Measurements from ENCODE around the gene PRKG1.

DNA sequence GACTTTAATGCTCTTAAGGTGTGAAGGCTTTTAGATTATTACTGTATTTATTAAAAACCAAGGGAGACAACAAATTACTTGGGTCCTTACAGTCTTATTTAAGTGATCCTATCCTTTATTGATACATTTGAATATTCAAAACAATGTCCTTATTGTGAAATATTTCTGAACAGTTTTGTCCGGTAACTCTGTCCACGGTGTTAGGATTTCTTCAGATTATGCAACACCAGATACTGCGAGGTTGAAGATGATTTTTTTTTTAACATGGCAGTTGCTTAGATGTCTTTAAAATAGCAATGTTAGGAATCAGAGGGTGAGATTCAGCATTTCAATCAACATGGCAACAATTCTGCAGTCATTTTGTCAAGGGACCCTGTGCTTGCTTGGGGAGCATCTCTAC, 448.6 kb downstream of the PRKG1 start:
- TF ChIP-seq, protein P1, sequence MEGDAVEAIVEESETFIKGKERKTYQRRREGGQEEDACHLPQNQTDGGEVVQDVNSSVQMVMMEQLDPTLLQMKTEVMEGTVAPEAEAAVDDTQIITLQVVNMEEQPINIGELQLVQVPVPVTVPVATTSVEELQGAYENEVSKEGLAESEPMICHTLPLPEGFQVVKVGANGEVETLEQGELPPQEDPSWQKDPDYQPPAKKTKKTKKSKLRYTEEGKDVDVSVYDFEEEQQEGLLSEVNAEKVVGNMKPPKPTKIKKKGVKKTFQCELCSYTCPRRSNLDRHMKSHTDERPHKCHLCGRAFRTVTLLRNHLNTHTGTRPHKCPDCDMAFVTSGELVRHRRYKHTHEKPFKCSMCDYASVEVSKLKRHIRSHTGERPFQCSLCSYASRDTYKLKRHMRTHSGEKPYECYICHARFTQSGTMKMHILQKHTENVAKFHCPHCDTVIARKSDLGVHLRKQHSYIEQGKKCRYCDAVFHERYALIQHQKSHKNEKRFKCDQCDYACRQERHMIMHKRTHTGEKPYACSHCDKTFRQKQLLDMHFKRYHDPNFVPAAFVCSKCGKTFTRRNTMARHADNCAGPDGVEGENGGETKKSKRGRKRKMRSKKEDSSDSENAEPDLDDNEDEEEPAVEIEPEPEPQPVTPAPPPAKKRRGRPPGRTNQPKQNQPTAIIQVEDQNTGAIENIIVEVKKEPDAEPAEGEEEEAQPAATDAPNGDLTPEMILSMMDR (IDR thresholded peaks at IDR 0.05): no peak
- TF ChIP-seq POLR2A (IDR thresholded peaks at IDR 0.05) (no peak), POLR2AphosphoS5 (IDR thresholded peaks at IDR 0.05) (no peak)
